HUDEP-2 (cell line): ENCODE measurements around the gene PCBP3.
"Not testable (repeated sequence)": the region's sequence is repeated elsewhere in the genome, so short reads cannot be mapped to it uniquely, and the experiment has no call there.

Experiments used
- DNase-seq, 76 experiments: peaks; one replicate each; lab custom pipeline; 2025; ENCODE audit not compliant: unreplicated experiment in 76 of 76; lab: John Stamatoyannopoulos, UW

PCBP3 gene

DNA sequence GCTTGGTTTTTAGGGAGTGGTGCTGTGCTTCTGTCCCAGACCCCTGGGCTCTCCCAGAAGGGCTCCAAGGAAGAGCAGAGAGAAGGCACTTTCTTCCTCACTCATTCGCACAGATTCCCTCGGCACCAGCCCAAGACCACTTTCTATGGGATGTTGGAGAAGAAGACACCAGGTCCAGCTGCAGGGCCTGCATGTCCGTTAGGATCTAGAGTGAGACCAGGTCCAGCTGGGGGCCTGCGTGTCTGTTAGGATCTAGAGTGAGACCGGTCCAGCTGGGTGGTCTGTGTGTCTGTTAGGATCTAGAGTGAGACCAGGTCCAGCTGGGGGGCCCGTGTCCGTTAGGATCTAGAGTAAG is 30.9 kb upstream of the PCBP3 start:
- not testable (repeated sequence) for DNase-seq

GRCh38 chr21:45613396-45613795 is 30.1 kb upstream of the PCBP3 start:
- no peak for DNase-seq

- no peak for DNase-seq
Observed at GRCh38 chr21:45613881-45614280, 29.6 kb upstream of the PCBP3 start.

GRCh38 chr21:45615145-45615711 is 28.3 kb upstream of the PCBP3 start:
- DNase-seq = no peak

GRCh38 chr21:45617021-45617921 is 26.3 kb upstream of the PCBP3 start:
- no peak for DNase-seq

DNA sequence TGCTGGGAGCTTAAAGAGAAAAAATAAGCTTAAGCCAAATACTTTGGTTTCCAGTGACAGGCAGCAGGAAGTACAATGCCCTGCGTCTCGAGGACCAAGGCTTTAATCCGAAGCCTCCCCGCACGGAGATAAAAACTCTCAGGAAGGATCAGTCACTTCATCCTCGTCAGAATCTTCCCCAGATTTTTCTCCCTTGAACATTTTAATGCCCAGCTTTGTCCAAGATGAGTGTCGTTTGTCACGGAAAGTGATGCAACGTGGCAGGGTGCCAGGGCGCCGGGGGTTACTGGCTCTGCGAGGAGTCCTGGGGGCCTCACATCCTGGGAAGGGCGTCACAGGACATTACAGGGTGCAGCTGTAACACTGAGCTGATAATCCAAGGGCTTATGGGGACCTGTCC is 25.2 kb upstream of the PCBP3 start:
- DNase-seq = no peak

- DNase-seq = no peak
Observed at GRCh38 chr21:45618846-45619485, 24.6 kb upstream of the PCBP3 start.

DNA sequence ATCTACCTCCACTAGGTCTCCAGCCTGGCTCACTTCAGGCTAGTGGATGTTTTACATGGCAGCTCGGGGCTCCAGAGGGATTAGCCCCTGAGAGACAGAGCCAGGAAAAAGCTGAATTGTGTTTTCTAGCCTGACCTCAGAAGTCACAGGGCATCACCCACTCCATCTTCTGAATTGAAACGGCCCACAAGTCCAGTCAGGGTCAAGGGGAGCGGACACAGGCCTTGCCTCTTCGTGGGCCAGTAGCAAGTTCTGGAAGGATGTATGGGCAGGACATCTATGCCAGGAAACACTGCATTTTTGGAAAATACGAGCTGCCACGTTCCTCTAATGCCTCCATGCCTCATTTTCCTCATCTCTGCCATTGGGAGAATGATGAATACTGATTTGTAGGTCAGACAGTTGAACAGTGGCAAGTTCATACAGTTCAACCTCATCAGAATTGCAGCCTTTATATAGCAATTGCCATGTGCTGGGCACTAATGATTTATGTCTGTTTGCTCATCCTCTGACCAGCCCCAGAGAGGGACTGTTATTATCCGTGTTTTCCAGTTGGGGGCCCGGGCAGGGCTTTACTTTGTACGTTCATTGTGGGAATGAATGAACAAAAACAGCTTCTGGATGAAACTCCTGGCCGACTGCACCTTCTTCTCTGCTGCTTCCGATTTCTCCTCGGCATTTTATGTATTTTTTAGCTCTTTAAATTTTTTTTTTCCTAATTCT is 23.2 kb upstream of the PCBP3 start:
- DNase-seq = no peak

DNA sequence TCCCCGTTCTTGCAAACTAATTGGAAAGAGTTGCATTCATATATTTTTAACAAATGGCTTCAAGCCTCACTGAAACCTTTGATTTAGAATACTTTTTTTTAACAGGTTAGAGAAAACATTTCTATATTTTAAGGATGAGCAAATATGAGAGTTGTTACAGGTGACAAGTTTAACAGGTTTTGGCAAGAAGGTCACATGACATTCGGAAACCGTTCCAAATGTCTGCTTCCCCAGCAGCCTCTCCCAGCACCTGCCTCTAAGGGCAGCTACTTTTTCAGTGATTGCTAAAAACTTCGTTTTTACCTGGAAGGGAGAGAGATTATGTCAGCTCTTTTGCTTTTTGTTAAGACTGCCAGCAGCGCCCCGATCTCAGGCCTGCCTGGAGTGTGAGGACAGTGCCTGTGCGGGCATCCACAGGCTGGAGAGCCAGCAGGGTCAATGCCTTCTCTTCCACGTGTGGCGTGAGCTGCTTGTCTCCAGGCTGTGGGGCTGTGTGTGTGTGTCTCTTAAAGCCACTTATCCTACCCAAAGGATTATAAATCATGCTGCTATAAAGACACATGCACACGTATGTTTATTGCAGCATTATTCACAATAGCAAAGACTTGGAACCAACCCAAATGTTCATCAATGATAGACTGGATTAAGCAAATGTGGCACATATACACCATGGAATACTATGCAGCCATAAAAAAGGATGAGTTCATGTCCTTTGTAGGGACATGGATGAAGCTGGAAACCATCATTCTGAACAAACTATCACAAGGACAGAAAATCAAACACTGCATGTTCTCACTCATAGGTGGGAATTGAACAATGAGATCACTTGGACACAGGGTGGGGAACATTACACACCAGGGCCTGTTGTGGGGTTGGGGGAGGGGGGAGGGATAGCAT is 21.8 kb upstream of the PCBP3 start:
- DNase-seq = not testable (repeated sequence)

GRCh38 chr21:45622416-45623097 is 21.0 kb upstream of the PCBP3 start:
- DNase-seq = no peak

- no peak for DNase-seq
Observed at GRCh38 chr21:45623436-45623835, 20.1 kb upstream of the PCBP3 start.

DNA sequence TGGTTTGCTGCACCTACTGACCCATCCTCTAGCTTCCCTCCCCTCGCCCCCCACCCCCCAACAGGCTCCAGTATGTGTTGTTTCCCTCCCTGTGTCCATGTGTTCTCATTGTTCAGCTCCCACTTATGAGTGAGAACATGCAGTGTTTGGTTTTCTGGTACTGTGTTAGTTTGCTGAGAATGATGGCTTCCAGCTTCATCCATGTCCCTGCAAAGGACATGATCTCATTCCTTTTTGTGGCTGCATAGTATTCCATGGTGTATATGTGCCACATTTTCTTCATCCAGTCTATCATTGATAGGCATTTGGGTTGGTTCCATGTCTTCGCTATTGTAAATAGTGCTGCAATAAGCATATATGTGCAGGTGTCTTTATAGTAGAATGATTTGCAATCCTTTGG is 17.4 kb upstream of the PCBP3 start:
- DNase-seq = not testable (repeated sequence)

- DNase-seq = no peak
Observed at GRCh38 chr21:45629046-45629981, 14.2 kb upstream of the PCBP3 start.

GRCh38 chr21:45630066-45630694 is 13.3 kb upstream of the PCBP3 start:
- no peak for DNase-seq

DNA sequence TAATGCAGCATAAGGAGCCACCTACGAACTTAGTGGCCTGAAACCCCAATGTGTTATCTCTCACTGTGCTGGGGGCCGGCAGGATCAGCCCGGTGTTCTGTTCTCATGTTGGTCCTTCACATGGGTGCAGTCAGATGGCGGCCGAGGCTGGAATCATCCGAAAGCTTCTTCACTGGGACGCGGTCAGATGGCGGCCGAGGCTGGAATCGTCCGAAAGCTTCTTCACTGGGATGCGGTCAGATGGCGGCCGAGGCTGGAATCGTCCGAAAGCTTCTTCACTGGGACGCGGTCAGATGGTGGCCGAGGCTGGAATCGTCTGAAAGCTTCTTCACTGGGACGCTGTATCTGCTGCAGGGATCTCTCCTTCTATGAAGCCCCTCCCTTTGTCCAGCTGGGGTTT is 12.6 kb upstream of the PCBP3 start:
- no peak for DNase-seq

DNA sequence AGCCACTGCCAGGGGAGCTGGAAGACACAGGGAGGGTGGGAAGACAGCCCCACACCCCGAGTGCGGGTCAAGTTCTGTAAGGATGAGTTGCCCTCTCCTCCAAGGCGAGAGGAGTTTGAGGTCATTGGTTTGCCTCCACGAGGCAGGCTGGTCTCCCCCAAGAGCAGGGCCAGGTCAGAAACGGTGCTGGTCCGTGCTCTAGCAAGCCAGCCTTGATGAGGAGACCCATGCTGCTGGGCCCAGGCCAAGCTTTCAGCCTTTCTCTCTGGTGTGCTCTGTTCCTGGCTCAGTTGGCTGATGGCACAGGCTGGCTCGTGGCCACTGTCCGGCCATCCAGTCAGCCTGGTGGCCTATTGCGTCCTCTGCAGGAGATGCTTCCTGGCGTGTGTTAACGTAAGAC is 12.0 kb upstream of the PCBP3 start:
- no peak for DNase-seq

DNA sequence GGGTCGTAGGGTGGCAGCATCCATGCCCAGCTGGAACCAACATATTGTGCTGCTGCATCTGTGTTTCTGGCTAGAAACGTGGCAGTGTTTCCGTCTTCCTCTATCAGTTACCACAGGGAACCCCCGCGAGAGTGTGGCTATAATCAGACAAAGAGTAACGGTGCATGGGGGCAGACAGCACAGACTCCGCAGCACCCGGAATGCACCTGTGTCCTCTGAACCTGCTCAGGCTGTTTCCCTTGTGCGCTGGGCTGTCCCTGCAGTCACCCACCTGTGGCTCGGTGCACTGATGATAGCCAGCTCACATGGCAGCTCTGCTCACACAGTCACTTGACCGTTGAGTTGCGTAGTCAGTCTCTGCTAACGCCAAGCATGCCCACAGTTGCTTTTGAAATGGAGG is 11.4 kb upstream of the PCBP3 start:
- no peak for DNase-seq

- no peak for DNase-seq
Observed at GRCh38 chr21:45632637-45633251, 10.8 kb upstream of the PCBP3 start.
